GM12878 (cell line): Measurements from ENCODE around the gene CENPQ. TPM values are rescaled to one million over a fixed set of nuclear protein-coding genes. Genes with fewer than 3 reads are reported as not detected.

Experiments used
- ATAC-seq: fragments of 200-7000 bp; cut with Tn5 transposase; 3 replicates; pipeline ENCODE4 v1.9.1; 2020; ENCODE audit warnings: mild to moderate bottlenecking, moderate library complexity
- BruUV-seq: library from RNA; stranded (reverse); fragments of 400-500 nt; replicated peaks from 2 replicates; lab custom pipeline; 2021; lab: Mats Ljungman, UMichigan
- CTCF ChIA-PET: fragments of 300-600 bp; sonication (Branson Sonifier 250); formaldehyde crosslinking; extraction: SDS; loops from one replicate; lab custom pipeline; 2021; ENCODE audit warnings: inconsistent platforms; lab: Yijun Ruan, JAX
- POLR2A ChIA-PET: fragments of 350-600 bp; formaldehyde crosslinking; extraction: SDS; loops from one replicate; lab custom pipeline; 2021; ENCODE audit warnings: inconsistent platforms; lab: Charles Lee
- RAD21 ChIA-PET: fragments of 300-600 bp; sonication (Branson Sonifier 250); formaldehyde crosslinking; loops from one replicate; lab custom pipeline; 2023; ENCODE audit warnings: antibody characterized with exemption; ENCODE audit not compliant: unreplicated experiment; lab: Charles Lee
- SMC1A ChIA-PET: fragments of 300-600 bp; sonication (Branson Sonifier 250); formaldehyde crosslinking; loops from one replicate; lab custom pipeline; 2023; ENCODE audit not compliant: unreplicated experiment, uncharacterized antibody; lab: Charles Lee
- DNase-seq: peaks from one replicate; pipeline ENCODE4 v3.0.0-alpha.2; 2011; ENCODE audit warnings: low read depth, low spot score
- FAIRE-seq: peaks from 3 replicates; lab custom pipeline; 2011; peaks lifted over from hg19 to GRCh38; lab: Jason Lieb, UNC
- H2AFZ ChIP-seq: 2 replicates; pipeline ENCODE4 v1.6.0; 2011; ENCODE audit warnings: low read depth, low read length, control low read depth; ENCODE audit not compliant: control insufficient read depth
- H3K27ac ChIP-seq: 2 replicates; pipeline ENCODE4 v1.5.1; 2011; ENCODE audit warnings: control low read depth; ENCODE audit not compliant: control insufficient read depth, insufficient read depth
- H3K27me3 ChIP-seq, 2 experiments: replicated peaks in 1 of 2; 2 replicates each; pipeline versions ENCODE4 v1.6.0 to v1.6.1; 2011; ENCODE audit warnings: low read length in 1 of 2; ENCODE audit not compliant: control insufficient read depth in 2 of 2, insufficient read depth in 2 of 2
- H3K36me3 ChIP-seq, 2 experiments: 2 replicates each; pipeline ENCODE4 v1.5.1; 2011; ENCODE audit warnings: low read length in 1 of 2; ENCODE audit not compliant: control insufficient read depth in 2 of 2, insufficient read depth in 2 of 2
- H3K4me1 ChIP-seq: 2 replicates; pipeline ENCODE4 v1.6.1; 2011; ENCODE audit warnings: mild to moderate bottlenecking, low read length, moderate library complexity, mixed read lengths; ENCODE audit not compliant: control insufficient read depth, insufficient read depth
- H3K4me2 ChIP-seq: 2 replicates; pipeline ENCODE4 v1.6.0; 2011; ENCODE audit warnings: control low read depth; ENCODE audit not compliant: control insufficient read depth, insufficient read depth
- H3K4me3 ChIP-seq: fragments of 200-600 bp; sonication (generic); 2 replicates; pipeline ENCODE4 v1.5.1; 2016
- H3K79me2 ChIP-seq: 2 replicates; pipeline ENCODE4 v1.6.0; 2011; ENCODE audit warnings: low read length; ENCODE audit not compliant: control insufficient read depth, insufficient read depth
- H3K9ac ChIP-seq: 2 replicates; pipeline ENCODE4 v1.8.0; 2011; ENCODE audit warnings: low read length, control low read depth, mixed read lengths; ENCODE audit not compliant: control insufficient read depth, insufficient read depth
- H3K9me3 ChIP-seq: replicated peaks from 3 replicates; pipeline ENCODE4 v1.5.1; 2011; ENCODE audit warnings: mild to moderate bottlenecking, low read length; ENCODE audit not compliant: control insufficient read depth, insufficient read depth
- H4K20me1 ChIP-seq: 2 replicates; pipeline ENCODE4 v1.6.0; 2011; ENCODE audit not compliant: control insufficient read depth, insufficient read depth
- ATF2 ChIP-seq: IDR thresholded peaks from 2 replicates; pipeline ENCODE4 v1.6.1; 2012; ENCODE audit warnings: low read length, inconsistent platforms
- BACH1 ChIP-seq: fragments of 450-650 bp; IDR thresholded peaks from 2 replicates; pipeline ENCODE4 v1.6.1; 2017; ENCODE audit warnings: mild to moderate bottlenecking, borderline replicate concordance
- CEBPZ ChIP-seq: fragments of 150-350 bp; IDR thresholded peaks from 2 replicates; pipeline ENCODE4 v1.6.1; 2016; ENCODE audit warnings: low read depth, low read length
- CREM ChIP-seq: IDR thresholded peaks from 2 replicates; pipeline ENCODE4 v1.6.1; 2014; ENCODE audit warnings: antibody characterized with exemption, low read depth
- E2F8 ChIP-seq: fragments of 450-650 bp; IDR thresholded peaks from 2 replicates; pipeline ENCODE4 v1.6.1; 2018; ENCODE audit warnings: mild to moderate bottlenecking, low read depth, moderate library complexity; ENCODE audit not compliant: partially characterized antibody
- EGR1 ChIP-seq, 2 experiments: IDR thresholded peaks; 1 replicate in 1 of 2; 2 replicates in 1 of 2; pipeline ENCODE4 v1.6.1; 2011 to 2012; ENCODE audit warnings: low read depth in 2 of 2, low read length in 2 of 2, borderline replicate concordance in 1 of 2, mild to moderate bottlenecking in 1 of 2, moderate library complexity in 1 of 2
- FOS ChIP-seq: IDR thresholded peaks from 3 replicates; pipeline ENCODE4 v1.6.1; 2011; ENCODE audit warnings: borderline replicate concordance; ENCODE audit not compliant: insufficient read length; ENCODE audit errors: extremely low read depth
- KLF5 ChIP-seq: fragments of 450-650 bp; IDR thresholded peaks from 2 replicates; pipeline ENCODE4 v1.6.1; 2014; ENCODE audit warnings: mild to moderate bottlenecking; ENCODE audit not compliant: partially characterized antibody
- MAX ChIP-seq: IDR thresholded peaks from 2 replicates; pipeline ENCODE4 v1.6.1; 2012; ENCODE audit warnings: low read depth, low read length, improper control_type of control experiment
- NFXL1 ChIP-seq: fragments of 450-650 bp; IDR thresholded peaks from 2 replicates; pipeline ENCODE4 v1.6.1; 2017; ENCODE audit warnings: antibody characterized with exemption, mild to moderate bottlenecking, borderline replicate concordance
- NR2C1 ChIP-seq: fragments of 450-650 bp; IDR thresholded peaks from 2 replicates; pipeline ENCODE4 v1.6.1; 2017; ENCODE audit warnings: antibody characterized with exemption, mild to moderate bottlenecking, moderate library complexity
- POLR2AphosphoS2 ChIP-seq: IDR thresholded peaks from 2 replicates; pipeline ENCODE4 v1.6.1; 2011; ENCODE audit warnings: low read depth, mild to moderate bottlenecking, low read length, improper control_type of control experiment, moderate library complexity
- POU2F2 ChIP-seq: IDR thresholded peaks from 3 replicates; pipeline ENCODE4 v1.6.1; 2011; ENCODE audit warnings: low read depth, mild to moderate bottlenecking, low read length, borderline replicate concordance
- RFX5 ChIP-seq: IDR thresholded peaks from 2 replicates; pipeline ENCODE4 v1.6.1; 2011; ENCODE audit warnings: low read depth, low read length, improper control_type of control experiment
- SIN3A ChIP-seq: IDR thresholded peaks from 2 replicates; pipeline ENCODE4 v1.6.1; 2012; ENCODE audit warnings: low read depth, low read length, improper control_type of control experiment
- SRF ChIP-seq, 2 experiments: IDR thresholded peaks; 2 replicates each; pipeline ENCODE4 v1.6.1; 2011; ENCODE audit warnings: low read depth in 2 of 2, low read length in 2 of 2, mild to moderate bottlenecking in 1 of 2, moderate library complexity in 1 of 2
- USF2 ChIP-seq: IDR thresholded peaks from 2 replicates; pipeline ENCODE4 v1.6.1; 2011; ENCODE audit warnings: low read depth, low read length, improper control_type of control experiment, borderline replicate concordance
- WGBS: methylation state at CpG from one replicate; pipeline ENCODE4 v1.1.6; 2016; ENCODE audit warnings: low lambda C conversion rate; ENCODE audit not compliant: insufficient replicate concordance, insufficient coverage; ENCODE audit errors: missing lambda C conversion rate; 5-methylcytosine and 5-hydroxymethylcytosine counted together
- in situ Hi-C: fragments of 300-500 bp; cut with MboI; formaldehyde crosslinking; loops from 9 replicates; pipeline ENCODE4 v1.14.3; 2018; ENCODE audit warnings: mixed read lengths
- intact Hi-C: fragments of 100-400 bp; cut with micrococcal nuclease; formaldehyde crosslinking; loops from one replicate; pipeline ENCODE4 v1.14.2; 2022; ENCODE audit not compliant: unreplicated experiment
- polyA plus RNA-seq, 11 experiments: library from polyadenylated mRNA; depleted of rRNA in 4 of 11; unstranded in 6 of 11; stranded (reverse) in 5 of 11; fragments of >200 nt; fragmentation: Nextera tagmentation in 4 of 11; fragmentation: Illumina TruSeq in 1 of 11; extraction: Ambion mirVana in 4 of 11; extraction: Trizol in 1 of 11; gene quantifications; 1 replicate in 1 of 11; 2 replicates in 10 of 11; pipeline versions ENCODE4 v1.2.1 to v1.2.3, GENCODE V29; 2011 to 2016; ENCODE audit warnings: inconsistent platforms in 2 of 11, missing spikeins in 2 of 11, low read depth in 1 of 11
- total RNA-seq, 4 experiments: library from RNA; depleted of rRNA in 3 of 4; stranded (reverse); fragments of >200 nt in 3 of 4; fragmentation: Illumina TruSeq in 1 of 4; extraction: Trizol in 1 of 4; gene quantifications; 2 replicates each; pipeline versions ENCODE4 v1.2.1 to v1.2.3, GENCODE V29; 2013 to 2021

The CENPQ gene
- total and polyA plus RNA-seq, 10 of the 15 experiments (the other 5 are each of a cell fraction or from before 2014, with no cell fraction given), result 7.4 to 34.2 (median 17.8) TPM

GRCh38 chr6:49504666-49505065 lies 41.5 kb downstream of the CENPQ start:
- SMC1A ChIA-PET, result no interaction called here
- WGBS, result 67% methylated on average over 5 of the region's 5 CpGs
- intact Hi-C loops, result no loop called here
- ATAC-seq, result no peak
- TF ChIP-seq MAX (no peak), KLF5 (no peak), POU2F2 (no peak), BACH1 (no peak), SIN3A (no peak), NFXL1 (no peak), ATF2 (no peak), CEBPZ (no peak), POLR2AphosphoS2 (no peak), SRF (IDR thresholded peaks at IDR 0.05; ENCODE audit: low read depth in 2 of 2, low read length in 2 of 2) (no peak), CREM (no peak), RFX5 (no peak), USF2 (no peak), NR2C1 (no peak), FOS (no peak), EGR1 (IDR thresholded peaks at IDR 0.05; ENCODE audit: borderline replicate concordance in 1 of 2, low read depth in 2 of 2, low read length in 2 of 2) (no peak), E2F8 (no peak)
- TF ChIP-seq, all 136 proteins: peak for 0
- Histone ChIP-seq H3K4me2 (no peak overlapping the region), H3K27me3 (no peaks in the 10 kb centered on the region), H3K27ac (no peak overlapping the region), H2AFZ (no peak overlapping the region), H3K4me1 (no peaks in the 10 kb centered on the region), H3K36me3 (no peaks in the 10 kb centered on the region), H3K9me3 (no peaks in the 10 kb centered on the region), H3K4me3 (no peak overlapping the region), H4K20me1 (no peaks in the 10 kb centered on the region), H3K79me2 (no peaks in the 10 kb centered on the region), H3K9ac (no peak overlapping the region)
- POLR2A ChIA-PET, result no interaction called here
- BruUV-seq, result no TSS peak
- RAD21 ChIA-PET, result no interaction called here
- DNase-seq (no peak), FAIRE-seq (no peak)
- CTCF ChIA-PET, result no interaction called here
- in situ Hi-C loops, result no loop called here
